Right ventricle myocardium inferior (tissue), 1 donor: Measurements from ENCODE around the gene CAMTA1. TPM values are rescaled to one million over a fixed set of nuclear protein-coding genes. Genes with fewer than 3 reads are reported as not detected.
"Not testable (repeated sequence)": the region's sequence is repeated elsewhere in the genome, so short reads cannot be mapped to it uniquely, and the experiment has no call there.

ENCODE experiments used
- ATAC-seq: fragments of 200-7000 bp; cut with Tn5 transposase; one replicate; pipeline ENCODE4 v1.9.1; 2020; ENCODE audit warnings: mild to moderate bottlenecking, moderate library complexity
- DNase-seq: peaks from one replicate; pipeline ENCODE4 v3.0.0; 2021; ENCODE audit errors: missing footprints
- intact Hi-C: fragments of 100-400 bp; cut with DNase I; formaldehyde crosslinking; loops from one replicate; pipeline ENCODE4 v1.11.0; 2022
- total RNA-seq: library from RNA; stranded (reverse); fragmentation: NEBNext Ultra II Directional; extraction: Animal tissue kit (Norgen Biotek cat#: 25700); gene quantifications from one replicate; pipeline ENCODE4 v1.2.1, GENCODE V29; 2021
- donor health status: DM: no; HTN: yes; CAD: no; lungs with severe emphysema.

The CAMTA1 gene
- total RNA-seq, 1 donor from 2014 or later: 159 TPM

- ATAC-seq: no peak
- DNase-seq: no peak
- intact Hi-C loops: no loop called here
Measured at GRCh38 chr1:7119156-7119555, 333.9 kb downstream of the CAMTA1 start.

GRCh38 chr1:7120863-7121621 is 335.8 kb downstream of the CAMTA1 start:
- peak; percentile 11 for ATAC-seq
- intact Hi-C loops: no loop called here
- DNase-seq: no peak

GRCh38 chr1:7121622-7121988 is 336.4 kb downstream of the CAMTA1 start:
- DNase-seq (peak; percentile 83), ATAC-seq (peak; percentile 85)
- intact Hi-C loops: no loop called here

GRCh38 chr1:7127322-7128075 is 342.2 kb downstream of the CAMTA1 start:
- DNase-seq: no peak

GRCh38 chr1:7128293-7128692 is 343.0 kb downstream of the CAMTA1 start:
- no peak for ATAC-seq
- intact Hi-C loops: no loop called here
- DNase-seq: no peak

More at GRCh38 chr1:7127322-7128075, 342.2 kb downstream of the CAMTA1 start:
- no peak for ATAC-seq
- intact Hi-C loops: no loop called here

- ATAC-seq (no peak), DNase-seq (no peak)
- intact Hi-C loops: no loop called here
Measured at GRCh38 chr1:7130127-7130526, 344.9 kb downstream of the CAMTA1 start.

- intact Hi-C loops: no loop called here
- no peak for DNase-seq
- ATAC-seq: no peak
Measured at GRCh38 chr1:7135493-7135892, 350.2 kb downstream of the CAMTA1 start.

GRCh38 chr1:7136166-7136953 is 351.1 kb downstream of the CAMTA1 start:
- ATAC-seq: no peak

GRCh38 chr1:7140251-7140650 is 355.0 kb downstream of the CAMTA1 start:
- ATAC-seq: no peak
- intact Hi-C loops: no loop called here
- DNase-seq: no peak

More at GRCh38 chr1:7136166-7136953, 351.1 kb downstream of the CAMTA1 start:
- intact Hi-C loops: no loop called here
- no peak for DNase-seq

GRCh38 chr1:7145947-7146346 is 360.7 kb downstream of the CAMTA1 start:
- ATAC-seq: no peak
- intact Hi-C loops: no loop called here
- DNase-seq: no peak

- DNase-seq (no peak), ATAC-seq (no peak)
- intact Hi-C loops: no loop called here
Measured at GRCh38 chr1:7146710-7147109, 361.5 kb downstream of the CAMTA1 start.

- intact Hi-C loops, ATAC-seq, DNase-seq: not testable (repeated sequence)
Measured at GRCh38 chr1:7147581-7148282, 362.5 kb downstream of the CAMTA1 start.

GRCh38 chr1:7149080-7149838 is 364.0 kb downstream of the CAMTA1 start:
- intact Hi-C loops: no loop called here
- DNase-seq (peak; percentile 87), ATAC-seq (peak; percentile 90)

- intact Hi-C loops: no loop called here
- DNase-seq (no peak), ATAC-seq (no peak)
Measured at GRCh38 chr1:7150724-7151280, 365.5 kb downstream of the CAMTA1 start.

- intact Hi-C loops: no loop called here
- no peak for DNase-seq
- no peak for ATAC-seq
Measured at GRCh38 chr1:7151978-7152377, 366.7 kb downstream of the CAMTA1 start.

- intact Hi-C loops: no loop called here
- ATAC-seq (no peak), DNase-seq (no peak)
Measured at GRCh38 chr1:7152655-7153054, 367.4 kb downstream of the CAMTA1 start.

- intact Hi-C loops: no loop called here
- no peak for ATAC-seq
- DNase-seq: no peak
Measured at GRCh38 chr1:7153464-7153863, 368.2 kb downstream of the CAMTA1 start.
